H9 (cell line): ENCODE data around the gene SLC22A31. TPM values are rescaled to one million over a fixed set of nuclear protein-coding genes. Genes with fewer than 3 reads are reported as not detected.

Experiments used
- DNase-seq: peaks from one replicate; pipeline ENCODE4 v3.0.0-alpha.2; 2017
- H2AFZ ChIP-seq: one replicate; pipeline ENCODE4 v1.6.1; 2013; ENCODE audit warnings: mild to moderate bottlenecking, low read length, control low read depth, moderate library complexity
- H2AK5ac ChIP-seq: 2 replicates; pipeline ENCODE4 v1.6.1; 2013; ENCODE audit warnings: low read length, control low read depth, mixed read lengths; ENCODE audit not compliant: insufficient read length
- H2BK120ac ChIP-seq: one replicate; pipeline ENCODE4 v1.6.1; 2013; ENCODE audit warnings: low read depth, mild to moderate bottlenecking, low read length, control low read depth, inconsistent platforms; ENCODE audit not compliant: poor library complexity, severe bottlenecking
- H2BK12ac ChIP-seq: 2 replicates; pipeline ENCODE4 v1.6.1; 2013; ENCODE audit warnings: low read length, control low read depth, mixed read lengths, low read depth; ENCODE audit not compliant: insufficient read length
- H2BK15ac ChIP-seq: 2 replicates; pipeline ENCODE4 v1.6.1; 2013; ENCODE audit warnings: low read depth, low read length, control low read depth
- H2BK20ac ChIP-seq: one replicate; pipeline ENCODE4 v1.6.1; 2013; ENCODE audit warnings: low read depth, mild to moderate bottlenecking, low read length, control low read depth, inconsistent platforms; ENCODE audit not compliant: poor library complexity, severe bottlenecking
- H2BK5ac ChIP-seq: 2 replicates; pipeline ENCODE4 v1.6.1; 2013; ENCODE audit warnings: low read length, control low read depth, mixed read lengths; ENCODE audit not compliant: insufficient read length
- H3K14ac ChIP-seq: 2 replicates; pipeline ENCODE4 v1.6.1; 2013; ENCODE audit warnings: low read length, control low read depth; ENCODE audit not compliant: insufficient read depth
- H3K18ac ChIP-seq: 2 replicates; pipeline ENCODE4 v1.6.1; 2013; ENCODE audit warnings: low read depth, mild to moderate bottlenecking, mixed read lengths, low read length, control low read depth; ENCODE audit not compliant: insufficient read length
- H3K23ac ChIP-seq: 2 replicates; pipeline ENCODE4 v1.6.1; 2013; ENCODE audit warnings: low read length, control low read depth, mixed read lengths, low read depth; ENCODE audit not compliant: insufficient read length
- H3K23me2 ChIP-seq: 2 replicates; pipeline ENCODE4 v1.6.1; 2013; ENCODE audit warnings: low read depth, mild to moderate bottlenecking, mixed read lengths, low read length, control low read depth; ENCODE audit not compliant: insufficient read length, poor library complexity, severe bottlenecking
- H3K27ac ChIP-seq: 2 replicates; pipeline ENCODE4 v1.5.1; 2013; ENCODE audit warnings: low read length, control low read depth, mixed read lengths, low read depth; ENCODE audit not compliant: insufficient read length
- H3K27me3 ChIP-seq: 2 replicates; pipeline ENCODE4 v1.6.1; 2013; ENCODE audit warnings: low read length, control low read depth, inconsistent platforms; ENCODE audit not compliant: insufficient read depth
- H3K4ac ChIP-seq: 2 replicates; pipeline ENCODE4 v1.6.1; 2013; ENCODE audit warnings: low read depth, mild to moderate bottlenecking, control low read depth, inconsistent platforms, low read length, moderate library complexity
- H3K4me1 ChIP-seq: 2 replicates; pipeline ENCODE4 v1.6.1; 2013; ENCODE audit warnings: low read length, control low read depth, inconsistent platforms; ENCODE audit not compliant: insufficient read depth
- H3K4me2 ChIP-seq: 2 replicates; pipeline ENCODE4 v1.6.1; 2013; ENCODE audit warnings: low read length, control low read depth, mixed read lengths; ENCODE audit not compliant: insufficient read length, insufficient read depth
- H3K56ac ChIP-seq: 2 replicates; pipeline ENCODE4 v1.6.1; 2013; ENCODE audit warnings: low read depth, mild to moderate bottlenecking, mixed read lengths, low read length, control low read depth; ENCODE audit not compliant: insufficient read length
- H3K79me1 ChIP-seq: 2 replicates; pipeline ENCODE4 v1.6.1; 2013; ENCODE audit warnings: low read depth, mild to moderate bottlenecking, moderate library complexity, low read length, control low read depth, inconsistent platforms; ENCODE audit not compliant: insufficient read depth, poor library complexity, severe bottlenecking
- H3K79me2 ChIP-seq: 2 replicates; pipeline ENCODE4 v1.6.1; 2013; ENCODE audit warnings: low read length, control low read depth, inconsistent platforms; ENCODE audit not compliant: insufficient read depth
- H3K9ac ChIP-seq: 2 replicates; pipeline ENCODE4 v1.6.1; 2013; ENCODE audit warnings: low read length, control low read depth, mixed read lengths; ENCODE audit not compliant: insufficient read length; ENCODE audit errors: extremely low read depth
- H3K9me3 ChIP-seq: one replicate; pipeline ENCODE4 v1.6.1; 2013; ENCODE audit warnings: low read depth, low read length, inconsistent platforms; ENCODE audit not compliant: control insufficient read depth
- H3T11ph ChIP-seq: one replicate; pipeline ENCODE4 v1.6.1; 2013; ENCODE audit warnings: mild to moderate bottlenecking, low read length, control low read depth, inconsistent platforms
- H4K20me1 ChIP-seq: one replicate; pipeline ENCODE4 v1.6.1; 2013; ENCODE audit not compliant: control insufficient read depth, insufficient read length, insufficient read depth
- H4K5ac ChIP-seq: 2 replicates; pipeline ENCODE4 v1.6.1; 2013; ENCODE audit warnings: low read depth, mild to moderate bottlenecking, mixed read lengths, low read length, control low read depth; ENCODE audit not compliant: insufficient read length
- H4K8ac ChIP-seq: replicated peaks from 2 replicates; pipeline ENCODE4 v1.6.1; 2013; ENCODE audit warnings: low read length, control low read depth, mixed read lengths, low read depth; ENCODE audit not compliant: insufficient read length
- H4K91ac ChIP-seq: 2 replicates; pipeline ENCODE4 v1.6.1; 2013; ENCODE audit warnings: low read depth, mild to moderate bottlenecking, moderate library complexity, mixed read lengths, low read length, control low read depth; ENCODE audit not compliant: insufficient read length
- H3K27ac Mint-ChIP-seq, 3 experiments: 2 replicates in 2 of 3; 3 replicates in 1 of 3; pipeline ENCODE4 v1.8.0; 2020 to 2021; ENCODE audit warnings: mixed read lengths in 3 of 3, mild to moderate bottlenecking in 1 of 3, moderate library complexity in 1 of 3
- H3K27me3 Mint-ChIP-seq: 2 replicates; pipeline ENCODE4 v1.8.0; 2021; ENCODE audit warnings: low read depth, mild to moderate bottlenecking, moderate library complexity, mixed read lengths
- H3K36me3 Mint-ChIP-seq, 3 experiments: 2 replicates in 2 of 3; 3 replicates in 1 of 3; pipeline ENCODE4 v1.8.0; 2020 to 2021; ENCODE audit warnings: low read depth in 3 of 3, mixed read lengths in 3 of 3; ENCODE audit not compliant: insufficient read depth in 1 of 3
- H3K4me1 Mint-ChIP-seq, 2 experiments: 2 replicates each; pipeline ENCODE4 v1.8.0; 2020; ENCODE audit warnings: mixed read lengths in 2 of 2
- H3K4me3 Mint-ChIP-seq, 2 experiments: 2 replicates in 1 of 2; 3 replicates in 1 of 2; pipeline ENCODE4 v1.8.0; 2020 to 2021; ENCODE audit warnings: mild to moderate bottlenecking in 2 of 2, mixed read lengths in 2 of 2, moderate library complexity in 1 of 2
- H3K9me3 Mint-ChIP-seq, 2 experiments: 2 replicates in 1 of 2; 3 replicates in 1 of 2; pipeline ENCODE4 v1.8.0; 2020; ENCODE audit warnings: mild to moderate bottlenecking in 2 of 2, mixed read lengths in 2 of 2, moderate library complexity in 1 of 2
- CTCF ChIP-seq: fragments of 200-600 bp; sonication (generic); conservative IDR thresholded peaks from 3 replicates; pipeline ENCODE4 v1.8.0; 2021; ENCODE audit warnings: antibody characterized with exemption, mild to moderate bottlenecking
- WGBS: extraction: QIAGEN DNeasy Blood & Tissue Kit; methylation state at CpG from one replicate; pipeline ENCODE4 v1.1.7; 2013; ENCODE audit warnings: missing lambda C conversion rate, low lambda C conversion rate, mixed read lengths; ENCODE audit not compliant: insufficient read length; ENCODE audit errors: extremely low coverage; 5-methylcytosine and 5-hydroxymethylcytosine counted together
- total RNA-seq: library from RNA; stranded (reverse); gene quantifications from 2 replicates; pipeline ENCODE4 v1.2.1, GENCODE V29; 2021

The SLC22A31 gene
- total RNA-seq, 1 experiment from 2014 or later: 7.7 TPM

DNA sequence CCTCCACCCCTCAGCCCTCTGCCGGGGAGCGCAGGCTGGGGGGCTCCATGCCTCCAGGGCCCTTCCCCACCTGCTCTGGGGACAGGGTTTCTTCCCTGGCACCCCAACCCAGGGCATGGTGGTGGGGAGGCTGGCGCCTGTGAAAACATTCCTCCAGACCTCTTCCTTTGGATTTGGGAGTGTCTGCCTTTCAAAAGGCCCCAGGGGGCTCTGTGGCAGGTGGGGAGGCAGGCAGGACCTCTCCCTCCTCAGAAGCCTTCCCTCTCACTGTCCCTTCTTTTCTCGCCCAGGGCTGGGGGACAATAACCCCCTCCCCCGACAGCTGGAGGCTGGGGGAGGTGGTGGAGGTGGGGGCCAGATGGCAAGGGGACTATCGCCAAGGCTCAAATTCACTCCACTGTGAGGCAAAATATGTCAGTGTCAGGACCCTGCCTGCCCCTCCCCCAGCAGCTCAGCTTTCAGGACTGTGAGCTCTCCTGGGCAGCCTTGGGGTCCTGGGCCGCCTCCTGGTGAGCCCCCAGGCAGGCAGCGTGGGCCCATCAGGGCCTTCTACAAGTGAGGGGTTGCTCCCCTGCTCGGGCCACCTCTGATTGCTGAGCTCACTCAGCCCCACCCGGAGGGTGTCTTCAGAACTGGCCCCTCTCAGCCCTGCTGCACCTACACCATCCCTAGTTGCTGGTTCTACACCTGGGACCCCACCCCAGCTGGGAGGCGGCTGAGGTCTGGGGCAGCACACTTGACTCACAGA is 27.0 kb downstream of the SLC22A31 start:
- Histone ChIP-seq H2BK15ac (no peak overlapping the region), H2AK5ac (no peak overlapping the region), H3T11ph (no peak overlapping the region), H3K27me3 (no peaks in the 10 kb centered on the region), H4K20me1 (no peaks in the 10 kb centered on the region), H3K9me3 (no peaks in the 10 kb centered on the region), H3K23ac (no peak overlapping the region), H2BK120ac (no peak overlapping the region), H2BK12ac (no peak overlapping the region), H3K4me1 (no peaks in the 10 kb centered on the region), H3K56ac (no peak overlapping the region), H3K18ac (no peak overlapping the region), H3K9ac (no peak overlapping the region), H2AFZ (no peak overlapping the region), H4K8ac (no peak overlapping the region), H3K27ac (no peak overlapping the region), H3K23me2 (peaks cover 6% of the 10 kb centered on the region), H3K79me2 (no peaks in the 10 kb centered on the region), H2BK5ac (no peak overlapping the region), H3K4ac (no peak overlapping the region), H3K79me1 (no peaks in the 10 kb centered on the region), H4K5ac (no peak overlapping the region), H3K4me2 (no peak overlapping the region), H3K14ac (no peak overlapping the region), H4K91ac (no peak overlapping the region), H2BK20ac (no peak overlapping the region)
- H3K27ac Mint-ChIP-seq: no peak overlapping the region
- WGBS: no CpG with 5 or more reads among the region's 11 CpGs
- no peak overlapping the region for H3K4me3 Mint-ChIP-seq
- no peak for TF ChIP-seq CTCF
- peaks cover 12 to 23% of the 10 kb centered on the region in 2 experiments for H3K4me1 Mint-ChIP-seq
- H3K9me3 Mint-ChIP-seq: no peaks in the 10 kb centered on the region
- H3K36me3 Mint-ChIP-seq: no peaks in the 10 kb centered on the region
- no peak for DNase-seq
- H3K27me3 Mint-ChIP-seq: peaks cover 18% of the 10 kb centered on the region
